ENCODE measurements around the gene ESYT2. TPM values are rescaled to one million over a fixed set of nuclear protein-coding genes. Genes with fewer than 3 reads are reported as not detected.

The ESYT2 gene
- total and polyA plus RNA-seq, 9 of the 15 experiments (the other 6 are each of a cell fraction or from before 2014, with no cell fraction given) = 5.8 to 86.9 (median 64.7) TPM

DNA sequence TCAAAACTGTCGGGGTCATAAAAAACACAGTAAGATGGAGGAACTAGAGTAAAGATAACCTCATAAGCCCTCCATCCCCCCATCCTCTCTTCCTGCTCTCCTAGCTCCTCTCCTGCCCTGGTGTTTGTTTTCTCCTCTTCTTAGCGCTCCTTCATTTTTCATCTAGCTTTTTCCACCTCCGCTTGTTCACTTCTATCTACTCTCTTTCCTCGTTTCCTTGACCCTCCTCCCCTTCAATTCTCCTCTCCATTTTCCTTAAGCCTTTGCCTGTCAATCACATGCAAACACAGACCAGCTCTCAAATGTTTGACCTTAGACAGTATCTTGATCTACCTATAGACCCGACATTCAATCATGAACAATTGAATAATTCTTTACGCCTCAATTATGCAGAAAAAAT is 134.7 kb downstream of the ESYT2 start (continued):
- TF ChIP-seq, protein P1, sequence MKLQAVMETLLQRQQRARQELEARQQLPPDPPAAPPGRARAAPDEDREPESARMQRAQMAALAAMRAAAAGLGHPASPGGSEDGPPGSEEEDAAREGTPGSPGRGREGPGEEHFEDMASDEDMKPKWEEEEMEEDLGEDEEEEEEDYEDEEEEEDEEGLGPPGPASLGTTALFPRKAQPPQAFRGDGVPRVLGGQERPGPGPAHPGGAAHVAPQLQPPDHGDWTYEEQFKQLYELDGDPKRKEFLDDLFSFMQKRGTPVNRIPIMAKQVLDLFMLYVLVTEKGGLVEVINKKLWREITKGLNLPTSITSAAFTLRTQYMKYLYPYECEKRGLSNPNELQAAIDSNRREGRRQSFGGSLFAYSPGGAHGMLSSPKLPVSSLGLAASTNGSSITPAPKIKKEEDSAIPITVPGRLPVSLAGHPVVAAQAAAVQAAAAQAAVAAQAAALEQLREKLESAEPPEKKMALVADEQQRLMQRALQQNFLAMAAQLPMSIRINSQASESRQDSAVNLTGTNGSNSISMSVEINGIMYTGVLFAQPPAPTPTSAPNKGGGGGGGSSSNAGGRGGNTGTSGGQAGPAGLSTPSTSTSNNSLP (IDR thresholded peaks at IDR 0.05; ENCODE audit: borderline replicate concordance, low read depth, low read length) = no peak
- TF ChIP-seq SIRT6 (IDR thresholded peaks at IDR 0.05; ENCODE audit: low read depth, low read length) = no peak
- TF ChIP-seq ZKSCAN1 (IDR thresholded peaks at IDR 0.05; ENCODE audit: low read depth, low read length) = no peak
- TF ChIP-seq, protein P2, sequence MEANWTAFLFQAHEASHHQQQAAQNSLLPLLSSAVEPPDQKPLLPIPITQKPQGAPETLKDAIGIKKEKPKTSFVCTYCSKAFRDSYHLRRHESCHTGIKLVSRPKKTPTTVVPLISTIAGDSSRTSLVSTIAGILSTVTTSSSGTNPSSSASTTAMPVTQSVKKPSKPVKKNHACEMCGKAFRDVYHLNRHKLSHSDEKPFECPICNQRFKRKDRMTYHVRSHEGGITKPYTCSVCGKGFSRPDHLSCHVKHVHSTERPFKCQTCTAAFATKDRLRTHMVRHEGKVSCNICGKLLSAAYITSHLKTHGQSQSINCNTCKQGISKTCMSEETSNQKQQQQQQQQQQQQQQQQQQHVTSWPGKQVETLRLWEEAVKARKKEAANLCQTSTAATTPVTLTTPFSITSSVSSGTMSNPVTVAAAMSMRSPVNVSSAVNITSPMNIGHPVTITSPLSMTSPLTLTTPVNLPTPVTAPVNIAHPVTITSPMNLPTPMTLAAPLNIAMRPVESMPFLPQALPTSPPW (CRISPR knock-in tag; IDR thresholded peaks at IDR 0.05) = no peak
- TF ChIP-seq, protein P3, sequence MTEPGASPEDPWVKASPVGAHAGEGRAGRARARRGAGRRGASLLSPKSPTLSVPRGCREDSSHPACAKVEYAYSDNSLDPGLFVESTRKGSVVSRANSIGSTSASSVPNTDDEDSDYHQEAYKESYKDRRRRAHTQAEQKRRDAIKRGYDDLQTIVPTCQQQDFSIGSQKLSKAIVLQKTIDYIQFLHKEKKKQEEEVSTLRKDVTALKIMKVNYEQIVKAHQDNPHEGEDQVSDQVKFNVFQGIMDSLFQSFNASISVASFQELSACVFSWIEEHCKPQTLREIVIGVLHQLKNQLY (CRISPR knock-in tag; conservative IDR thresholded peaks at IDR 0.05) = no peak
- TF ChIP-seq CREB1 (IDR thresholded peaks at IDR 0.05) = no peak
- TF ChIP-seq CREB1 (CRISPR knock-in tag; IDR thresholded peaks at IDR 0.05) = no peak
- TF ChIP-seq, protein P4, sequence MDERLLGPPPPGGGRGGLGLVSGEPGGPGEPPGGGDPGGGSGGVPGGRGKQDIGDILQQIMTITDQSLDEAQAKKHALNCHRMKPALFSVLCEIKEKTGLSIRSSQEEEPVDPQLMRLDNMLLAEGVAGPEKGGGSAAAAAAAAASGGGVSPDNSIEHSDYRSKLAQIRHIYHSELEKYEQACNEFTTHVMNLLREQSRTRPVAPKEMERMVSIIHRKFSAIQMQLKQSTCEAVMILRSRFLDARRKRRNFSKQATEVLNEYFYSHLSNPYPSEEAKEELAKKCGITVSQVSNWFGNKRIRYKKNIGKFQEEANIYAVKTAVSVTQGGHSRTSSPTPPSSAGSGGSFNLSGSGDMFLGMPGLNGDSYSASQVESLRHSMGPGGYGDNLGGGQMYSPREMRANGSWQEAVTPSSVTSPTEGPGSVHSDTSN (CRISPR knock-in tag; IDR thresholded peaks at IDR 0.05; ENCODE audit: low read depth) = no peak
- TF ChIP-seq, protein P4 (tag; conservative IDR thresholded peaks at IDR 0.05; ENCODE audit: low read depth) = 0 out of 2 replicates have a peak, but pooled peaks have one; percentile 8
- no peak for TF ChIP-seq RNF2 (IDR thresholded peaks at IDR 0.05)
- TF ChIP-seq, protein P5, sequence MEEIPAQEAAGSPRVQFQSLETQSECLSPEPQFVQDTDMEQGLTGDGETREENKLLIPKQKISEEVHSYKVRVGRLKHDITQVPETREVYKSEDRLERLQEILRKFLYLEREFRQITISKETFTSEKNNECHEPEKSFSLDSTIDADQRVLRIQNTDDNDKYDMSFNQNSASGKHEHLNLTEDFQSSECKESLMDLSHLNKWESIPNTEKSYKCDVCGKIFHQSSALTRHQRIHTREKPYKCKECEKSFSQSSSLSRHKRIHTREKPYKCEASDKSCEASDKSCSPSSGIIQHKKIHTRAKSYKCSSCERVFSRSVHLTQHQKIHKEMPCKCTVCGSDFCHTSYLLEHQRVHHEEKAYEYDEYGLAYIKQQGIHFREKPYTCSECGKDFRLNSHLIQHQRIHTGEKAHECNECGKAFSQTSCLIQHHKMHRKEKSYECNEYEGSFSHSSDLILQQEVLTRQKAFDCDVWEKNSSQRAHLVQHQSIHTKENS (CRISPR knock-in tag; IDR thresholded peaks at IDR 0.05) = no peak
- no peak for TF ChIP-seq ZNF57 (CRISPR knock-in tag; IDR thresholded peaks at IDR 0.05)

Measured in K562 (cell line).